HepG2 (cell line): ENCODE measurements around the gene C2orf78. TPM values are rescaled to one million over a fixed set of nuclear protein-coding genes. Genes with fewer than 3 reads are reported as not detected.

Experiments
- ATAC-seq: fragments of 200-7000 bp; cut with Tn5 transposase; 3 replicates; pipeline ENCODE4 v1.9.1; 2020; ENCODE audit warnings: mild to moderate bottlenecking, moderate library complexity
- BruUV-seq: library from RNA; stranded (reverse); fragments of 400-500 nt; replicated peaks from 2 replicates; lab custom pipeline; 2021; lab: Mats Ljungman, UMichigan
- CTCF ChIA-PET: fragments of 300-600 bp; formaldehyde crosslinking; extraction: SDS; loops from one replicate; lab custom pipeline; 2021; ENCODE audit warnings: low total read pairs, inconsistent platforms, low intra/inter-chr PET ratio; lab: Yijun Ruan, JAX
- POLR2A ChIA-PET: fragments of 350-600 bp; sonication (Branson Sonifier 250); formaldehyde crosslinking; loops from one replicate; lab custom pipeline; 2020; ENCODE audit warnings: antibody characterized with exemption, inconsistent platforms; lab: Yijun Ruan, JAX
- DNase-seq: peaks from one replicate; pipeline ENCODE4 v3.0.0-alpha.2; 2015; ENCODE audit warnings: low spot score
- FAIRE-seq: peaks from 3 replicates; lab custom pipeline; 2011; peaks lifted over from hg19 to GRCh38; lab: Jason Lieb, UNC
- H2AFZ ChIP-seq: one replicate; pipeline ENCODE4 v1.6.1; 2011; ENCODE audit warnings: low read length, inconsistent platforms
- H3K27ac ChIP-seq: fragments of 300-600 bp; 3 replicates; pipeline ENCODE4 v1.8.0; 2011; ENCODE audit warnings: mixed run types, mild to moderate bottlenecking, mixed read lengths, low read length, inconsistent platforms; ENCODE audit not compliant: insufficient read depth; ENCODE audit errors: extremely low read length
- H3K27me3 ChIP-seq, 2 experiments: fragments of 200-600 bp in 1 of 2; 2 replicates in 1 of 2; 3 replicates in 1 of 2; pipeline versions ENCODE4 v1.6.0 to v1.8.0; 2011; ENCODE audit warnings: low read length in 2 of 2, mild to moderate bottlenecking in 2 of 2, moderate library complexity in 2 of 2, inconsistent platforms in 1 of 2; ENCODE audit not compliant: insufficient read depth in 2 of 2, control insufficient read depth in 1 of 2
- H3K36me3 ChIP-seq, 2 experiments: fragments of 200-600 bp in 1 of 2; replicated peaks in 1 of 2; 2 replicates in 1 of 2; 3 replicates in 1 of 2; pipeline versions ENCODE4 v1.5.1 to v1.8.0; 2011; ENCODE audit warnings: low read length in 2 of 2, inconsistent platforms in 1 of 2; ENCODE audit not compliant: insufficient read depth in 2 of 2, control insufficient read depth in 1 of 2
- H3K4me1 ChIP-seq: 2 replicates; pipeline ENCODE4 v1.5.1; 2012; ENCODE audit warnings: low read length, inconsistent platforms; ENCODE audit not compliant: insufficient read depth
- H3K4me2 ChIP-seq: 2 replicates; pipeline ENCODE4 v1.6.0; 2011; ENCODE audit warnings: low read depth, low read length, inconsistent platforms
- H3K4me3 ChIP-seq, 3 experiments: fragments of 200-600 bp in 1 of 3; sonication (generic), shearing (Covaris generic) in 1 of 3; replicated peaks in 1 of 3; 2 replicates each; pipeline ENCODE4 v1.5.1; 2011 to 2016; ENCODE audit warnings: low read length in 3 of 3, inconsistent platforms in 2 of 3, low read depth in 2 of 3, mild to moderate bottlenecking in 2 of 3, control low read depth in 1 of 3, mixed read lengths in 1 of 3; ENCODE audit not compliant: insufficient read depth in 1 of 3
- H3K79me2 ChIP-seq: one replicate; pipeline ENCODE4 v1.6.1; 2011; ENCODE audit warnings: low read length, inconsistent platforms; ENCODE audit not compliant: insufficient read depth
- H3K9ac ChIP-seq: 2 replicates; pipeline ENCODE4 v1.6.0; 2011; ENCODE audit warnings: mild to moderate bottlenecking, low read depth, low read length, inconsistent platforms; ENCODE audit not compliant: insufficient read depth
- H3K9me3 ChIP-seq: 2 replicates; pipeline ENCODE4 v1.5.1; 2012; ENCODE audit warnings: mild to moderate bottlenecking, low read length
- H4K20me1 ChIP-seq: 2 replicates; pipeline ENCODE4 v1.6.0; 2011; ENCODE audit warnings: inconsistent platforms, mild to moderate bottlenecking, low read length, moderate library complexity; ENCODE audit not compliant: insufficient read depth
- EP300 ChIP-seq, 3 experiments: sonication (generic) in 1 of 3; formaldehyde crosslinking in 1 of 3; IDR thresholded peaks; 2 replicates each; pipeline versions ENCODE4 v1.5.1 to v1.6.1; 2011 to 2020; ENCODE audit warnings: low read depth in 2 of 3, low read length in 2 of 3, borderline replicate concordance in 1 of 3, improper control_type of control experiment in 1 of 3, mild to moderate bottlenecking in 1 of 3, missing genetic modification reagents in 1 of 3, moderate library complexity in 1 of 3
- HIC2 ChIP-seq: sonication (generic); formaldehyde crosslinking; IDR thresholded peaks from 2 replicates; pipeline ENCODE4 v1.9.0; 2022; ENCODE audit warnings: low read depth, missing genetic modification reagents
- HNF1A ChIP-seq, 2 experiments: sonication (generic) in 1 of 2; formaldehyde crosslinking in 1 of 2; IDR thresholded peaks; 2 replicates each; pipeline versions ENCODE4 v1.4.0 to v1.6.1; 2016 to 2020; ENCODE audit warnings: borderline replicate concordance in 1 of 2, low read depth in 1 of 2, mild to moderate bottlenecking in 1 of 2, missing genetic modification reagents in 1 of 2
- MLXIP ChIP-seq: sonication (generic); formaldehyde crosslinking; IDR thresholded peaks from 2 replicates; pipeline ENCODE4 v1.9.0; 2021; ENCODE audit warnings: missing genetic modification reagents, borderline replicate concordance
- MYNN ChIP-seq: sonication (generic); formaldehyde crosslinking; IDR thresholded peaks from 2 replicates; pipeline ENCODE4 v1.4.0; 2020; ENCODE audit warnings: mild to moderate bottlenecking, low read depth, missing genetic modification reagents
- SCMH1 ChIP-seq: sonication (generic); formaldehyde crosslinking; IDR thresholded peaks from 2 replicates; pipeline ENCODE4 v1.9.0; 2021; ENCODE audit warnings: missing genetic modification reagents, mild to moderate bottlenecking, borderline replicate concordance
- SIX4 ChIP-seq: sonication (generic); formaldehyde crosslinking; IDR thresholded peaks from 2 replicates; pipeline ENCODE4 v1.4.0; 2020; ENCODE audit warnings: missing genetic modification reagents
- TAF15 ChIP-seq: fragments of 200-400 bp; formaldehyde crosslinking; IDR thresholded peaks from one replicate; pipeline ENCODE4 v1.6.1; 2018; ENCODE audit warnings: mild to moderate bottlenecking, low read depth, low read length; ENCODE audit not compliant: poor library complexity, severe bottlenecking
- ZNF234 ChIP-seq: sonication (generic); formaldehyde crosslinking; conservative IDR thresholded peaks from 2 replicates; pipeline ENCODE4 v1.5.1; 2020; ENCODE audit warnings: mild to moderate bottlenecking, missing genetic modification reagents
- ZNF430 ChIP-seq: sonication (generic); formaldehyde crosslinking; IDR thresholded peaks from 2 replicates; pipeline ENCODE4 v1.9.0; 2021; ENCODE audit warnings: mild to moderate bottlenecking, missing genetic modification reagents
- WGBS: methylation state at CpG from one replicate; pipeline ENCODE4 v1.1.6; 2017; ENCODE audit warnings: low lambda C conversion rate; 5-methylcytosine and 5-hydroxymethylcytosine counted together
- in situ Hi-C: cut with HindIII; loops from 2 replicates; pipeline ENCODE4 v1.10.0; 2017; ENCODE audit warnings: low pct_unique_long_range_greater_than_20kb; ENCODE audit not compliant: extremely low pct_ligation_motif_present
- intact Hi-C: fragments of 100-400 bp; cut with micrococcal nuclease; formaldehyde crosslinking; loops from one replicate; pipeline ENCODE4 v1.10.0; 2022; ENCODE audit not compliant: unreplicated experiment
- polyA plus RNA-seq, 8 experiments: library from polyadenylated mRNA; depleted of rRNA in 3 of 8; stranded (reverse) in 7 of 8; unstranded in 1 of 8; fragments of >200 nt; fragmentation: Illumina TruSeq in 4 of 8; extraction: Trizol in 4 of 8; gene quantifications; 2 replicates each; pipeline versions ENCODE4 v1.2.1 to v1.2.3, GENCODE V29; 2011 to 2016; ENCODE audit warnings: low read depth in 4 of 8, missing spikeins in 1 of 8, mixed read lengths in 1 of 8; ENCODE audit not compliant: insufficient read depth in 1 of 8
- total RNA-seq, 5 experiments: library from RNA; depleted of rRNA; stranded (reverse); fragments of >200 nt; fragmentation: Illumina TruSeq; extraction: Trizol; gene quantifications; 2 replicates each; pipeline ENCODE4 v1.2.3, GENCODE V29; 2016; ENCODE audit warnings: low read depth in 1 of 5

C2orf78 gene
- total and polyA plus RNA-seq, 2 of the 13 experiments (the other 11 are each of a cell fraction or from before 2014, with no cell fraction given): not detected

GRCh38 chr2:73749314-73749713 is 34.7 kb upstream of the C2orf78 start:
- ChIA-PET CTCF (no interaction called here), POLR2A (no interaction called here)
- WGBS: 95% methylated on average over 2 of the region's 2 CpGs
- no peak overlapping the region for H3K9ac ChIP-seq
- in situ Hi-C loops (no loop called here), intact Hi-C loops (no loop called here)
- H4K20me1 ChIP-seq: no peaks in the 10 kb centered on the region
- ATAC-seq (no peak), DNase-seq (no peak), FAIRE-seq (no peak)
- H3K4me3 ChIP-seq: no peak overlapping the region
- peaks cover 4% of the 10 kb centered on the region; the same call in 1 of the 2 replicates for H3K9me3 ChIP-seq
- no peaks in the 10 kb centered on the region for H3K4me1 ChIP-seq
- no TSS peak for BruUV-seq
- no peak overlapping the region for H2AFZ ChIP-seq
- H3K79me2 ChIP-seq: no peaks in the 10 kb centered on the region
- H3K4me2 ChIP-seq: no peak overlapping the region
- H3K27me3 ChIP-seq: no peaks in the 10 kb centered on the region
- H3K36me3 ChIP-seq: peaks cover 5 to 7% of the 10 kb centered on the region in 2 experiments
- H3K27ac ChIP-seq: no peak overlapping the region
- TF ChIP-seq SCMH1 (CRISPR knock-in tag) (no peak), HNF1A (IDR thresholded peaks at IDR 0.05; ENCODE audit: low read depth) (no peak), HNF1A (CRISPR knock-in tag; IDR thresholded peaks at IDR 0.05; ENCODE audit: borderline replicate concordance) (no peak), EP300 (IDR thresholded peaks at IDR 0.05; ENCODE audit: low read depth in 2 of 2, low read length in 2 of 2) (no peak), EP300 (CRISPR knock-in tag; IDR thresholded peaks at IDR 0.05; ENCODE audit: borderline replicate concordance) (no peak), HIC2 (no peak), MYNN (no peak), MLXIP (no peak), ZNF234 (CRISPR knock-in tag) (no peak), ZNF430 (no peak), TAF15 (no peak), SIX4 (CRISPR knock-in tag) (no peak)
- TF ChIP-seq, all 625 proteins: peak for 0
